IPS-NIHi11 (cell line): ENCODE results near the gene ABCC3.
"Not testable (repeated sequence)": the region's sequence is repeated elsewhere in the genome, so short reads cannot be mapped to it uniquely, and the experiment has no call there.

ENCODE experiments used
- DNase-seq: peaks from one replicate; pipeline ENCODE4 v3.0.0; 2012; ENCODE audit warnings: mixed read lengths, low spot score

The ABCC3 gene

DNA sequence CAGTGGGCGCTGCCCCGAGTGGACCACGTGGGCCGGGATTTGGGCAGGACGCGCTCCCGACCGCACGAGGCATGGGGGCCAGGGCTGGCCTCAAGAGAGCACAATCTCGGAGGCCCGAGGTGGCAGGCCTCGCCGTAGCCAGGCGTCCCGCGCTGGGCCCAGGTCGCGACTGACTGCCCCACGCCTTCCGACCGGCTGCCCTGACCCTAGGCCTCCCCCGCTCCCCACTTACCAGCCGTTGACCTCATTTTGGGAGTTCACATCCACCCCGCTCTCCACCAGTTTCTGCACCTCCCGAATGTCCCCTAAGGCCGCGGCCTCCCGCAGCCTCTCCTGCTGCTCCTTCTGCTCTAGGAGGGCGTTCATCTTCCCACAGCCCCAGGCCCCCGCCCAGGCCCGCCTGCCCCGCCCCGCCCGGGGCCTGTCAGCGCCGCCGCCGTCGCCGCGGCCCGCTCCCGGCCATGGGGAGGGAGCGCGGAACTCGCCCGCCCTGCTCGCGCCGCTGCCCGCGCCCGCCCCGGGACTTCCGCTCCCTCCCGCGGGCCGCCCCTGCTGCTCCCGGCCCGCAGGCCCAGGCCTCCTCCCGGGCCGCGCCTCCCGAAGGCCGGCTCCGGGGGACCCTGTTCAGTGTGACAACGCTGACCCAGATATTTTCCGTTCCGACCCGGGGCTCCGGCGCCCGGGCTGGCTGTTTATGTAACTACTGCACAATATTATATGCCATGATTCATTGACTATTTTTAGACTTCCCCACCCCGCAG is 72.8 kb downstream of the ABCC3 start, which contains the start of gene ANKRD40:
Gene ANKRD40 (minus strand): TSS at position 626 of the 761 bp plus-strand sequence. CDS start 260 bp downstream, at position 366.
- peak; percentile 92 for DNase-seq

DNA sequence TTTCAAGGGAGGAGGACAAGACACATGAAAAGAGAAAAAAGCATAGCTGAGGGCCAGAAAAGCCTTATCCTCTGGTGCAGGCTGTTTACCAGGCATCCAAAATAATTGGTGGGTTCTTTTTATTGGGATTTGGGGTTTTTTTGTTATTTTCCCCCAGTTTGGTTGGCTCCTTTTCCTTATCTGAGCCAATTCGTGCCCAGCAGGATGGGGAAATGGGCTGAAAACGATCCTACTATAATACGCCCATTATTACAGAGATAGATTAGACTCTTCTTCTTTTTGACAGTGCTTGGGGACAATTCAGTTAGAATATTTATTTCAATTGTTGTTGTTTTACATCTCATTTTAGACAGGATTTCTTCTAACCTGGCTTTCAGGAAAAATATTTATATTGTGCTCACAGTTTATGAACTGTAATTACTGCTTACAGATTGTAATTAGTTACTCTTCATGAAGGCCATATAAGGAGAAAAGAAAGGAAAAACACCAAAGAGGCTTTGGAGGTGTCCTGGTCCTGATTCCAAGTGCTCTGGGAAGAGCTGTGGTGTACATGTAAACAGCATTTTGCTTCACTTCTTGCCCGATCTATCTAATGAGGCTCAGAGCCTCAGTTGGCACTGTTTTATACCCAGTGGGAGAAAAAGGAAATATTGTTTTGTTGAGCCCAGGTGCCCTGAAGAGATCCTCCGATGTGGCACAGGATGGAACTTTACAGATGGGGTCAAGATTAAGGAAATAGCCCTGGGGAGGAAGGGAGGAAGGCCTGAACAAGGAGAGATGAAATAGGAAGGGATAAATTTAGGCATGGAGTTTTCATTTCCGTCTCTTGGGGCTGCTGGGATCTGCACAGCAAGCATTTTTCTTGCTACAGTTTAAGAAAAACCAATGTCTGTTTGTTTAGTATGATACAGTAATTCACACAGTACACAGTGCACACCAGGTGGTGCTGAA is 73.6 kb downstream of the ABCC3 start:
- no peak for DNase-seq

DNA sequence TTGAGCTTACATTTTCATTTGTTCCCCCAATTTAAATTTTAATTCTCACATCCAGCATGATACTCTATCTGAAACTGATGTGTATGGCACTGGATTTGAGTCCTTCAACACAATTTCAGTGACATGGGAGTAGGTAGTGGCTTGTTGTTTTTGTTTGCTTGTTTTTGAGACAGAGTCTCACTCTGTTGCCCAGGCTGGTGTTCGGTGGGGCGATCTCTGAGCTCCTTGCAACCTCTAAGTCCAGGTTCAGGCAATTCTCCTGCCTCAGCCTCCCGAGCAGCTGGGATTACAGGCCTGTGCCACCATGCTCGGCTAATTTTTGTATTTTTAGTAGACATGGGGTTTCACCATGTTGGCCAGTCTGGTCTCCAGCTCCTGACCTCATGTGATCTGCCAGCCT is 74.4 kb downstream of the ABCC3 start:
- not testable (repeated sequence) for DNase-seq

DNA sequence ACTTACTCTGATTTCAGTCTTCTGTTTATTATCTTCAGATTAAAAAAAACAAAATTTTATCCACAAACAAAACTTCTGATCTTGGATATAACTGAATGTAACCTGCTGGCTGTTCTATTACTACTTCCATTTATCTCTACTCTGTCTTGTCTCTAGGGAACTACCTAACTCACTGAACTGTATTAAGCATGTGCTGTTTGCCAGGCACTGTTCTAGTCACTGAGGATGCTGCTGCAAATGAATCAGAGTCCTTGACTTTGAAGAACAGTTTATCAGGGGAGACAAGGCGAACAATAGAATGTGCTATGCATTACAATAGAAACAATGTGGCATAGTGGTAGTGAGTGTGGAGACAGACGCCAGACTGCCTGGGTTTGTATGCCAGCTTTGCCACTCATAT is 75.3 kb downstream of the ABCC3 start:
- no peak for DNase-seq

DNA sequence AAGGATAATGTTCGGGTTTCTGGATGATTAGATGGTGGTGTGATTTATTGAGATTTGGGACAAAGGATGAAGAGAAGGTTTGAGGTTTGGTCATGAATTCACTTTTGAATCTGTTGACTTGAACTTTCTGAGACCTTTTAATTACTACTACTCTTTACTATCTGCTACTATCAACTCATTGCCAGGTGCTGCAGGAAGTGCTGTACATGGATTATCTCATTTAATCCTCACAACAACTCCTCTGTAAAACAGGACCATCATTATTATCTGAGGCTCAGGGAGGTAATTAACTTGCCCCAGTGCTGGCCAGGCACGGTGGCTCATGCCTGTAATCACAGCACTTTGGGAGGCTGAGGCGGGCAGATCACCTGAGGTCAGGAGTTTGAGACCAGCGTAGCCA is 76.0 kb downstream of the ABCC3 start:
- no peak for DNase-seq

DNA sequence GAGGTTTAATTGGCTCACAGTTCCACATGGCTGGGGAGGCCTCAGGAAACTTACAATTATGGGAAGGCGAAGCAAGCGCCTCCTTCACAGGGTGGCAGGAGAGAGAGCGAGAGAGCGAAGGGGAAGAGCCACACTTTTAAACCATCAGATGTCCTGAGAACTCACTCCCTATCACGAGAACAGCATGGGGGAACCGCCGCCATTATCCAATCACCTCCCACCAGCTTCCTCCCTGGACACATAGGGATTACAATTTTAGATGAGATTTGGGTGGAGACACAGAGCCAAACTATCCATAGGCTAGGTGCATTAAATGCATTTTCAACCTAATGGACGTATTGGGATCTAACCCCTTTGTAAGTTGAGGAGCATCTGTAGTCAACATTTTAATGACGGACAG is 78.0 kb downstream of the ABCC3 start:
- no peak for DNase-seq

DNA sequence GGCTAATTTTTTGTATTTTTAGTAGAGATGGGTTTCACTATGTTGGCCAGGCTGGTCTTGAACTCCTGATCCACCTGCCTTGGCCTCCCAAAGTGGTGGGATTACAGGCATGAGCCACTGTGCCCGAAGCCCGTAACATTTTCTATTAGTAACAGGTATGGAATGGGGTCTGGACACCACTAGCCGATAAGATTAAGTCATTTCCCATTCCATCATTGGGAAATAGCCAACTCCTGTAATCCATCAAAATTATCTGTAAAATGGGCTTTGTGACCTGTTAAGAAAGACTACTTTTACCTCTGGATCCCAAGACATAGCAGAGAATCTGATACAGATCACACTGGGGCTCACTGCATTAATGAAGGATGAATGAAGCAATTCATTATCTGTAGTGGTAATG is 80.8 kb downstream of the ABCC3 start:
- DNase-seq, result no peak

DNA sequence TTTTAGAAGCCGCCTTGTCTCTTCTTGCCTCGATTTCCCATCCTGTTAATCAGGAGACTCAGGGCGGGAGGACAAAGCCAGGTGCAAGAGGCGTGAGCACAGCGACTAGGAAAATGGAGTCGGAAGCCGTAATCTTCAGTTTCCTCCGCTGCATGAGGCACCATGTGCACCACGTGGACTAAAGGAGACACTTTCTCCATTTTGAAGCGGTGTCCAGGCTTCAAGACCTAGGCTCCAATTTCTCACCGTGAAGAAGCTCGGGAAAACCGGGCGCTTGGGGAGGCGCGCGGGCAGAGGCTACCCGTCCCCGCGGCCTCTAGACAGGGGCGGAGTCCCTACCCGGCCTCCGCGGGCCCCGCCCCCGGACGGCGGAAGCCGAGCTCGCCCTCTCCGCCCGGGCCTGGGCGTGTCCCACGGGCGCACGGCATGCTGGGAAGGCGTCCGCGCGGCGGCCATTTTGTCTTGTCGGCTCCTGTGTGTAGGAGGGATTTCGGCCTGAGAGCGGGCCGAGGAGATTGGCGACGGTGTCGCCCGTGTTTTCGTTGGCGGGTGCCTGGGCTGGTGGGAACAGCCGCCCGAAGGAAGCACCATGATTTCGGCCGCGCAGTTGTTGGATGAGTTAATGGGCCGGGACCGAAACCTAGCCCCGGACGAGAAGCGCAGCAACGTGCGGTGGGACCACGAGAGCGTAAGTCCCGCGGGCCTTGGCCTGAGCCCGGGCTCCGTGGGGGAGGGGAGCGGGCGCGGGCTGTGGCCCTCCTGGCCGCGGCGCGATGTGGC is 84.7 kb downstream of the ABCC3 start, which contains the start of gene LUC7L3:
Gene LUC7L3 (plus strand): TSS at position 460 of the 780 bp plus-strand sequence. CDS start 130 bp downstream, at position 590.
- DNase-seq, result peak; percentile 99

DNA sequence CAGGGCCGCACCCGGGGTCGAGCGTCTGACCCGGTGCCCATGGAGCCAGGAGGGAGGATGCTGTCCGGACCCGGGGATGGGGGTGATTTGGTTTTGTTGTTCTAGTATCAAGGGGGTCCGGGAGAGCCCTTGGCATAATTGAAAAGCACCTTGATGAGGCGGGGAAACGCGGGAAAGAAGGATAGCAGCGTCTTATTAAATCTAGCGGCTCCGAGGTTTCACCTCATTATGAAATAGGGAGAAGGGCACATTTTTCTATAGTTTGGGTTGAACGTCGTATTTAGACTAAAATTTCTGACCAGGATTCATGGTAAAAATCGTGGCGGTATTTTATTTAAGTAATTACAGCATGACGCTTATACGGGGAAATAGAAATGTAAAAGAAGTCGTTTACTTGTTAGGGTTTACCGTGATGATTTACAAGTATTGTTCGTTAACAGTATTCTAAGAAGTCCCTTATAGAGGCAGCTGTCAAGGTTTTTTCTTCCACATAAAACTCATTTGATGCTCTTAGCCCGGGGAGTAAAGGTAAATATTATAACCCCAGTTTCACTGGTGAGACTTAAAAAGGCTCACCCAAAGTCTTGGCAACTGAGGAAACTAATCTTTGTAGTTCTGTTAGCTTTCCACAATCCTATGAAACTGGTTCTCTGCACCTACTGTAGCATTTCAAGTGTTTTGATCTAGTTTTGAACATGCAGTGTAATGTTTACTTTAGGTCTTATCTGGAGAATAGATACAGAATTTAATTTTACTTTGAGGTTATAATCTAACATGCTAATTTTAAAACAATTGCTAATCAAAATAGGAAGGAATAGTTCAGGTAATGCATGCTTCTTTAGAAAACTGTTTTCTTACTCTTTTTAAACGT is 85.5 kb downstream of the ABCC3 start:
- no peak for DNase-seq

DNA sequence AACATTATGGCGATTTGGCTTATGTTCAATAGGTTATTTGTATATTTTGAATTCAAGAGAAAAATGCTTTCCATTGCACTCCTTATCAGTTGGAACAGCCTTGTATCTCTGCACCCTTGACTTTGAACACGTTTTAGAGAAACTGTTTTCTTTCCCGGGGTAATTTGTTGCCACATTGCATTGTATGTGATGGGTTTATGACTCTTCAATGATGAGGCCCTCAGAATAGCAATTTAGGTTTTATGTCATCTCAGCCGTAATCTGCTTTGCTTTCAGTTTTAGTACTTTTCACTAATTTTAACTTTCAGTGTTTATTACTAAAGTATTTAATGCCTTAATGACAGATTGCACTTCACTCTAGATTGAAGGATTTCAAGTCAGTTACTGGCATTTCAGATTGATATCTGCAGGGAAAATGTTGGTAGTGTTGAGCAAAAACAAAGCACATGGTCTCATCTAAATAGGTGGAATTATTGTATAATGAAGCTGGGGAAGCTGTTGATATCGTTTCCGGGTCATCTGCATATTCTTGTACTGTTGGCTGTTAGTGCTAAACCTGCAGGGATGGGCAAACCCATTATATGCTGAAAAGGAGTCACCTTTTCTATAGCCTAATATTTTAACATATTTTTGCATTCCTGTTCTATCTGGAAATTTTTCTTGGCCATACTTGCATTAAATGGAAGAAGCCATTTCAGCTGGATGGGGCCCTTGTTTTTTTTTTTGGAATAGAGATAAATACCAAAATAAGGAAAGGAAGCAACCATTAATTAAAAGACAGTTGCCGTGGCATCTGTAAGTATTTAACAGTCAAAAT is 86.7 kb downstream of the ABCC3 start:
- no peak for DNase-seq

DNA sequence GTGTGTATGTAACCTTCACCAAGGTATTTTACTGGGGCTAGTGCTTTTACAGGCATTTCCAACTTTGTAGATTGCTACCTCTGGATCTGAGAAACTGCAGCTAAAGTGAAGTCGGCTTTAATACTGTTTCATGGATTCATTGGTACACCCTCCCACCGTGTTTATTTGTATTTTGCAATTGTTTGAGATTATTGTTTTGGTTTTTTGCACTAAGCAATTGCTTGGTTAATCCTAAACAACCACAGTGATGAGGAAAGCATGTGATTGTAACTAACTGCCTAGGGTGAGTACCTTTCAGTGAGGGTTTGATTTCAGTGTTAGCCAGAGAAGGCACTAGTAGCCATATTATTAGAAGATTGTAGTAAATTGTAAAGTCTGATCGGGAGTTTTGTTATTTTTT is 88.1 kb downstream of the ABCC3 start:
- no peak for DNase-seq

DNA sequence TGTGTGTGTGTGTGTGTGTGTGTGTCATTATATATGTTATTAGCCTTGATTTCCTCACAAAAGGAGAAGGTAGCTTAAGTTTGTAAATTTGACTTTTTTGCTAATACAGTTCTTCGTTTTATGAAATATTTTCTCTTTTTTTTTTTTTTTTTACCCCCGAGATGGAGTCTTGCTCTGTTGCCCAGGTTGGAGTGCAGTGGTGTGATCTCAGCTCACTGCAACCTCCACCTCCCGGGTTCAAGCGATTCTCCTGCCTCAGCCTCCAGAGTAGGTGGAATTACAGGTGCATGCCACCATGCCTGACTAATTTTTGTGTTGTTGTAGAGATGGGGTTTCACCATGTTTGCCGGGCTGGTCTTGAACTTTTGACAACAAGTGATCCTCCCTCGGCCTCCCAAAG is 89.9 kb downstream of the ABCC3 start:
- not testable (repeated sequence) for DNase-seq

DNA sequence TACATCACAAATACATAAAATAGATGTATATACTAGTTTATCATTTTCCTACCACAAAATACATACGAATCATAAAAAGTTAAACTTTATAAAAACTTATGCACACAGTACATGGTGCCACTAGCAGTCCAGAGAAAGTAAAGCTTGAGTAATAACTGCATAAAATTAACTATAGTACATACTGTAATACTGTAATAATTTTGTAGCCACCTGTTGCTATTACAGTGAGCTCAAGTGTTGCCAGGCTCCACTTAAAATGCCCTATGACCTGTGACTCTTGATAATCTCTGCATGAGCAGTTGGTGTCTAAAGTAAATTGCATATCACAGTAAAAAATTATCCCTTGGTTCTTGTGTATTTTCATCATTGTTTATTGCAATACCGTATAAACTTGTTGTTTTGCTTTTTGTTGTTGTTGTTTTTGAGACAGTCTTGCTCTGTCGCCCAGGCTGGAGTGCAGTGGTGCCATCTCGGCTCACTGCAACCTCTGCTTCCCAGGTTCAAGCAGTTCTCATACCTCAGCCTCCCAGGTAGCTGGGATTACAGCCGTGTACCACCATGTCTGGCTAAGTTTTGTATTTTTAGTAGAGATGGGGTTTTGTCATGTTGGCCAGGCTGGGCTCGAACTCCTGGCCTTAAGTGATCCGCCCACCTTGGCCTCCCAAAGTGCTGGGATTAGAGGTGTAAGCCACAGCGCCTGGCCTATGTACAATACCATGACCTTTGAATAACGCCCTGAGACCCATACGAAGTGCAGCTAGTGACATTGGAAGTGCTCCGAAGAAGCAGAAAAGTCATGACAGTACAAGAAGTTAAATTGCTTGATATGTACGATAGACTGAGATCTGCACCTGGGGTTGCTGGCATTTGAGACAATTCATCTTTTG is 91.3 kb downstream of the ABCC3 start:
- no peak for DNase-seq

DNA sequence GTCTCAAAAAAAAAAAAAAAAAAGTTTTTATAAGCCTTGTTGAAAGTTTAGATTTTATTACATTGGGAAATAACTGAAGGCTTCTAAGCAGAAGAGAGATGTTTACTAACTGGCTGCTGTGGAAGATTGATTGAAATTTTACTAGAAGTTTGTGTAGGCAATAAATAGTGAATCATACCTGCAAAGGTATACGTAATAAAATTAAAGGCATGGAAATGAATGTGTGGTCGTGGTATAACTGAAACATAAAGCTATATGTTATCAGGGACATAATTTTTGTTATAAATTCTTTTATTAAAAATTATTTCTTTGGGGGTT is 93.4 kb downstream of the ABCC3 start:
- no peak for DNase-seq

DNA sequence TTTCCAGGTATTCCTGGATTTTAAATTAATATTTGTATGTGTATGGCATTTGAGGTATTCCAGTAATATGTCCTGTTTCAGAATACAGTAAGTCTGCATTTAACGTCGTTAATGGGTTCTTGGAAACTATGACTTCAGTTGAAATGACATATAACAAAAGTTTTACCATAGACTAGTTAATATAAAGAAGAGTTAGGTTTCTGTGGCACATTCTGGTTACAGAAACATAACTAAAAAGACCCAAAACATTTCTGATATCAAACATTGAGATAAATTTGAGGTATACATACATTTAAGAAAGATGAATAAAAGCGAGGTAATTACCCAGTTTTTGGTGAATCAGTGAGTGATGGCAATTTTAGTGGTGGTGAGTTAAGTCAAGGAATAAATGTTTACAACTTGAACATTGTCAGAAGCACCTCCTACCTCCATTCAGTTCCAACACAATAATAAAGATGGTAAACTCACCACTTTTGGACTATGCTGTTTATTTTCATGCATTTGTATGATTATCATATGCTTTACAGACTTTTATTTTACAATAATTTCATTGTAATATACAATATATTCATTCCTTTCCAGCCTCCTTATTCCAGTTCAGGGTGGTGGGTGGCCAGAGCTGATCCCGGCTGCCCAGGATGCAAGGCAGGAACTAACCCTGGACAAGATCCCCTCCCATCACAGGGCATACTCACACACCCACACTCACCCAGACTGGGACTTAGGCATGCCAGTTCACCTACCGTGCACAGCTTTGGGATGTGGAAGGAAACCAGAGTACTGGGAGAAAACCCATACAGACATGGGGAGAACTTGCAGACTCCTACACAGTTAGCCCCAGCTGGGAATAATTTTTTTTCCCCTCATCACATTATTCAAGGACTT is 94.4 kb downstream of the ABCC3 start:
- no peak for DNase-seq

DNA sequence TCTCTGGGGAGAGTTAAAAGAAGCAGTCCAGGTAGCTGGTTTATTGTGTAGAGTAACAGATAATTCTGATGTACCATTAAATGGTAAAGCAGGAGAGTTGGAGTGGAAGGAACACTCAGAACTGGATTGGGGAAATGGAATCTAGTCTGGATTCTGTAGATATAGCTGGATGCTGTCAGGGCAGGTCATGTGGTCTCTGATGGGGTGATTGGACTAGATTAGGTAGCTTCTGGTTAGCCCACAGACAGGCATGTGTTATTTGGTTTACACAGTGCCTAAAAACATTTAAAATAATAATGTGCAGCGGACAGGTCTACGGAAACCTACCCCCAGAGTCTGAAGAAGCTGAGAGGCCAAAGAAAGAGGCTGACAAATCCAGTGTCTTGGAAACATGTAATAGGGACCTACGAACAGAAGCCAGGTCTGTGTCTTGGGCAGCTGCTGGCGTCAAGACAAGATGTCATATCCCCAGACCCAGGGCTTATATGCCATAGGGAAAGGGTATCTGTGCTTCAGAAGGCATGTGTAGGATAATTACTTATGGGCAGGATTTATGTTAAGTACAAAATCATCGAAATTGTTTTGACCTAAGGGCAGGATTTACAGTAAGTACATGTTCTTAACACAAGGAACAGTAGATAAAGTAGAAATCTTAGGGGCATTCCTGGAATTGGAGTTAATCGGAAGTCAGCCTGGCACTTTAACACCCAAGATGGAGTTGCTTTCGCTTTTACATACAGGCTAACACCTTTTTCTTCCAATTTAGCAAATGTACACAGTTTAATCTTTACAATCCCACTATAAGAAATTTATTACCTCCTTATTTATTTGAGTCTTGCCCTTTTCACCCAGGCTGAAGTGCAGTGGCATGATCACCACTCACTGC is 97.1 kb downstream of the ABCC3 start:
- no peak for DNase-seq

DNA sequence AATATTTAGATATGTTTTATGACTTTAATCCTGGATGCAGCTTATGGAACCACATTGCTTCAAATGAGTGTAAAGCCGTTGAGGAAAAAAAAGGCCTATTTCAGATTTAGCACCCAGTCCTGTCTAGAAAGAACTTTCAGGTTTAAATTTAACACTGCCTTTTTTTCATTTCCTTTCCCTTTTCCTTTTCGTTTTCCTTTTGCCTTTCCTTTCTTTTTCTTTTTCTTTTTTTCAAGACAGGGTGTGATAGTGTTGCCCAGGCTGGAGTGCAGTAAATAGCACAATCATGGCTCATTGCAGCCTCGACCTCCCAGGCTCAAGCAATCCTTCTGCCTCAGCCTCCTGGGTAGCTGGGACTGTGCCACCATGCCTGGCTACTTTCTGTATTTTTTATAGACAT is 100.6 kb downstream of the ABCC3 start:
- no peak for DNase-seq
